H1 (cell line): Measurements from ENCODE around the gene HSPA1L. TPM values are rescaled to one million over a fixed set of nuclear protein-coding genes. Genes with fewer than 3 reads are reported as not detected.

Source experiments
- ATF3 ChIP-seq: IDR thresholded peaks from 2 replicates; pipeline ENCODE4 v1.6.1; 2011; ENCODE audit warnings: low read depth, mild to moderate bottlenecking, low read length; ENCODE audit not compliant: insufficient read depth
- GABPA ChIP-seq: IDR thresholded peaks from 2 replicates; pipeline ENCODE4 v1.6.1; 2011; ENCODE audit warnings: mild to moderate bottlenecking, low read length, moderate library complexity, borderline replicate concordance; ENCODE audit not compliant: insufficient read depth
- PHF8 ChIP-seq: fragments of 200-600 bp; sonication (generic); conservative IDR thresholded peaks from 2 replicates; pipeline ENCODE4 v1.7.1; 2012; ENCODE audit warnings: low read depth, mild to moderate bottlenecking, inconsistent platforms, low read length, moderate library complexity
- SIRT6 ChIP-seq: IDR thresholded peaks from one replicate; pipeline ENCODE4 v1.7.1; 2012; ENCODE audit warnings: low read length, inconsistent platforms
- USF2 ChIP-seq: IDR thresholded peaks from 2 replicates; pipeline ENCODE4 v1.6.1; 2011; ENCODE audit warnings: low read length, improper control_type of control experiment
- polyA plus RNA-seq, 7 experiments: library from polyadenylated mRNA; depleted of rRNA in 3 of 7; stranded (reverse) in 5 of 7; unstranded in 2 of 7; fragments of >200 nt in 5 of 7; fragments of 200-250 nt in 2 of 7; gene quantifications; 1 replicate in 5 of 7; 2 replicates in 1 of 7; 4 replicates in 1 of 7; pipeline versions ENCODE4 v1.2.1 to v1.2.3, GENCODE V29; 2011 to 2013; ENCODE audit warnings: missing spikeins in 2 of 7, mixed read lengths in 2 of 7
- total RNA-seq: library from RNA; stranded (reverse); fragmentation: NEBNext Ultra II Directional; extraction: Animal tissue kit (Norgen Biotek cat#: 25700); gene quantifications from 2 replicates; pipeline ENCODE4 v1.2.1, GENCODE V29; 2021

HSPA1L gene
- total and polyA plus RNA-seq, 2 of the 8 experiments (the other 6 are each of a cell fraction or from before 2014, with no cell fraction given): 1.00 to 1.9 TPM

GRCh38 chr6:31861150-31861549 is 46.1 kb upstream of the HSPA1L start (continued):
- TF ChIP-seq PHF8 (no peak), SIRT6 (no peak), GABPA (no peak), USF2 (no peak), ATF3 (no peak)
- TF ChIP-seq, all 59 proteins: peak for 0
